IPS DF 19.7 (cell line): ENCODE results near the gene PPP6R2.
A peak's percentile ranks its signal among the peaks of the same experiment; 100 is the strongest.
"Not testable (repeated sequence)": the region's sequence is repeated elsewhere in the genome, so short reads cannot be mapped to it uniquely, and the experiment has no call there.

ENCODE experiments used
- DNase-seq: peaks from one replicate; pipeline ENCODE4 v3.0.0-alpha.2; 2013; ENCODE audit warnings: low read depth, low spot score

PPP6R2 gene

DNA sequence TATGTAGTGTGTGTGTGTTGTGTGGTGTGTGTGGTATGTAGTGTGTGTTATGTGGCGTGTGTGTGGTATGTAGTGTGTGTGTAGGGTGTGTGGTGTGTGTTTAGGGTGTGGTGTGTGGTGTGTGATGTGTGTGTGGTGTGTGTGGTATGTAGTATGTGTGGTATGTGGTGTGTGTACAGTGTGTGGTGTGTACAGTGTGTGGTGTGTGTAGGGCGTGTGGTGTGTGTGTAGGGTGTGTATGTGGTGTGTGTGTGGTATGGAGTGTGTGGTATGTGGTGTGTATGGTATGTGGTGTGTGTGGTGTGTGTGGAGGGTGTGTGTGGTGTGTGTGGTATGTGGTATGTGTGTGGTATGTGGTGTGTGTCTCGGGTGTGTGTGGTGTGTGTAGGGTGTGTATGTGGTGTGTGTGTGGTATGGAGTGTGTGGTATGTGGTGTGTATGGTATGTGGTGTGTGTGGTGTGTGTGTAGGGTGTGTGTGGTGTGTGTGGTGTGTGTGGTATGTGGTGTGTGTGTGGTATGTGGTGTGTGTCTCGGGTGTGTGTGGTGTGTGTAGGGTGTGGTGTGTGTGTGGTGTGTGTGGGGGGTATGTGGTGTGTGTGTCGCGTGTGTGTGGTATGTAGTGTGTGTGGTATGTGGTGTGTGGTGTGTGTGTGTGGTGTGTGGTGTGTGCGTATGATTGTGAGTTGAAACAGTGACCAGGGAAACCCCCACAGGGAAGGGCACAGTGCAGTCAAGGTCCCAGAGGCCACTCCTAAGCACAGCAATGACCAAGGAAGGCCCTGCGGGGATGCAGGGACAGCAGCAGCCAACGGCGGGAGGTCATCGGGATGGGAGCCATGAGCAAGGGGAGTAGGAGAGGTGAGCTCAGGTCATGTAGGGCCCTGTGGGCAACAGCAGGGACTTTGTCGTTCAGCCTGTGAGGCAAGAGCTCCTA is 2.9 kb upstream of the PPP6R2 start:
- no peak for DNase-seq

- peak; percentile 52 for DNase-seq
Observed at GRCh38 chr22:50341977-50342650, 1.0 kb upstream of the PPP6R2 start.

- no peak for DNase-seq
Observed at GRCh38 chr22:50343541-50343935, 411 bp downstream of the PPP6R2 start.

GRCh38 chr22:50346470-50346869 is 3.3 kb downstream of the PPP6R2 start:
- no peak for DNase-seq

GRCh38 chr22:50347157-50347556 is 4.0 kb downstream of the PPP6R2 start:
- DNase-seq, result no peak

- no peak for DNase-seq
Observed at GRCh38 chr22:50348058-50348457, 4.9 kb downstream of the PPP6R2 start.

GRCh38 chr22:50356186-50356585 is 13.1 kb downstream of the PPP6R2 start:
- no peak for DNase-seq

- DNase-seq, result no peak
Observed at GRCh38 chr22:50357222-50357621, 14.1 kb downstream of the PPP6R2 start.

DNA sequence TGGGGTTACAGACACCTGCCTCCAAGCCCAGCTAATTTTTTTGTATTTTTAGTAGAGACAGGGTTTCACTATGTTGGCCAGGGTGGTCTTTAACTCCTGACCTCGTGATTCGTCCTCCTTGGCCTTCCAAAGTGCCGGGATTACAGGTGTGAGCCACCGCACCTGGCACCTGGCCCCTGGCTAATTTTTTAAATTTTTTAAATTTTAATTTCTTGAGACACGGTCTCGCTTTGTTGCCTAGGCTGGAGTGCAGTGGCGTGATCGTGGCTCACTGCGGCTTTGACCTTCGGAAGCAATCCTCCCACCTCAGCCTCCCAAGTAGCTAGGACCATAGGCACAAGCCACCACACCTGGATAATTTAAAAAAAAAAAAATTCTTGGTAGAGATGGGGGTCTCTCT is 14.6 kb downstream of the PPP6R2 start:
- DNase-seq, result no peak

- no peak for DNase-seq
Observed at GRCh38 chr22:50360578-50360977, 17.5 kb downstream of the PPP6R2 start.

DNA sequence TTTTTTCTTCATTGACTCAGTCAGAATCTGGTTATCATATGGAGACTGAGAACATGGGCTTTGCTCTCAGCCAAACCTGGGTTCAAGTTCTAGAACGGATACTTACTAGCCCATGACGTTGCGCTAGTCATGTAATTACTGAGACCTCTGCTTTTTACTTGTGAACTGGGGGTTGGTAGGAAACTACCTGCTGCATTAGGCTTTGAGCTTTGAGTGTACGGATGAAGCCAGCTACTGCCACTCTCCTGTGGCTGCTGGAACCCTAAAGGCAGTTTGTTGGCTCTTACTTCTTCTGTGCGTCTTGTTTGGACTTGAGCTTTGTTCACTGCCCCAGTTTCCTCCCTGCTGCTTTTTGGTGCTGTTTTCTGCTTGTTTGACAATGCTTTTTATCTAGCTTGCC is 18.1 kb downstream of the PPP6R2 start:
- DNase-seq, result no peak

GRCh38 chr22:50361688-50362087 is 18.6 kb downstream of the PPP6R2 start:
- no peak for DNase-seq

GRCh38 chr22:50363166-50363802 is 20.2 kb downstream of the PPP6R2 start:
- no peak for DNase-seq

DNA sequence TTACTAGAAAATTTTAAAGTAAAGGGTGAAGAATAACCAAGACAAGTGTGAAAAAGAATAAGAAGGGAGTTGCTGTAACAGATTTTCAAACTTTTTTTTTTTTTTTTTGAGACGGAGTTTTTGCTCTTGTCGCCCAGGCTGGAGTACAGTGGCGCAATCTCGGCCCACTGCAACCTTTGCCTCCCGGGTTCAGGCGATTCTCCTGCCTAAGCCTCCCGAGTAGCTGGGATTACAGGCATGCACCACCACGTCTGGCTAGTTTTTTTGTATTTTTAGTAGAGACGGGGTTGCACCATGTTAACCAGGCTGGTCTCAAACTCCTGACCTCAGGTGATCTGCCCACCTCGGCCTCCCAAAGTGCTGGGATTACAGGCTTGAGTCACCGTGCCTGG is 20.7 kb downstream of the PPP6R2 start:
- DNase-seq, result not testable (repeated sequence)

DNA sequence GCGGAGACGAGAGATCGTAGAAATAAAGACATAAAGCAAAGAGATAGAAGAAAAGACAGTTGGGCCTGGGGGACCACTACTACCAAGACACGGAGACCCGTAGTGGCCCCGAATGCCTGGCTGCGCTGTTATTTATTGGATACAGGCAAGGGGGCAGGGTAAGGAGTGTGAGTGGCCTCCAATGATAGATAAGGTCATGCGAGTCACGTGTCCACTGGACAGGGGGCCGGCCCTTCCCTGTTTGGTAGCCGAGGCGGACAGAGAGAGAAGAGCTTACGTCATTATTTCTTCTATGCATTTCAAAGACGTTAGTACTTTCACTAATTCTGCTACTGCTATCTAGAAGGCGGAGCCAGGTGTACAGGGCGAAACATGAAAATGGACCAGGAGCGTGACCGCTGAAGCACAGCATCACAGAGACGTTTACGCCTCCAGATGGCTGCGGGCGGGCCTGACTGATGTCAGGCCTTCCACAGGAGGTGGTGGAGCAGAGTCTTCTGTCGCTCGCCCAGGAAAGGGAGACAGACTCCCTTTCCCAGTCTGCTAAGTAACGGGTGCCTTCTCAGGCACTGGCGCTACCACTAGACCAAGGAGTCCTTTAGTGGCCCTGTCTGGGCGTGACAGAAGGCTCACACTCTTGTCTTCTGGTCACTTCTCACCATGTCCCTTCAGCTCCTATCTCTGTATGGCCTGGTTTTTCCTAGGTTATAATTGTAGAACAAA is 24.8 kb downstream of the PPP6R2 start:
- DNase-seq, result no peak

DNA sequence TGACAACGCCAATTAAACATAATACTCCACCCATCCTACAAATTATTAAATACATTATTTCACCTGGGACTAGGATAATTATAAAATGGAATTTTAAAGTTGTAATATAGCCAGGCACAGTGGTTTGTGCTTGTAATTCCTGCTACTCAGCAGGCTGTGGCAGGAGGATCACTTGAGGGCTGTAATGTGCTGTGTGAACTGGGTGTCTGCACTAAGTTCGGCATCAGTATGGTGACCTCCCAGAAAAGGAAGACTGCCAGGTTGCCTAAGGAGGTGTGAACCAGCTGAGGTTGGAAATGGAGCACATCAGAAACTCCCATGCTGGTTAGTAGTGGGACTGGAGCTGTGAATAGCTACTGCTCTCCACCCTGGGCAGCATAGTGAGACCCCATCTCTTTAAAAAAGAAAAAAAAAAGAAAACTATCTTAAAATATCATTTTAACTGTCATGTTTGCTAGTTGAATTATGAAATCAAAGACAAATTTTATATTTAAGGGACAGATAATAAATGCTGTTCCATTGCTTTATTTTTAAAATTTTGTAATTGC is 28.0 kb downstream of the PPP6R2 start:
- DNase-seq, result no peak

DNA sequence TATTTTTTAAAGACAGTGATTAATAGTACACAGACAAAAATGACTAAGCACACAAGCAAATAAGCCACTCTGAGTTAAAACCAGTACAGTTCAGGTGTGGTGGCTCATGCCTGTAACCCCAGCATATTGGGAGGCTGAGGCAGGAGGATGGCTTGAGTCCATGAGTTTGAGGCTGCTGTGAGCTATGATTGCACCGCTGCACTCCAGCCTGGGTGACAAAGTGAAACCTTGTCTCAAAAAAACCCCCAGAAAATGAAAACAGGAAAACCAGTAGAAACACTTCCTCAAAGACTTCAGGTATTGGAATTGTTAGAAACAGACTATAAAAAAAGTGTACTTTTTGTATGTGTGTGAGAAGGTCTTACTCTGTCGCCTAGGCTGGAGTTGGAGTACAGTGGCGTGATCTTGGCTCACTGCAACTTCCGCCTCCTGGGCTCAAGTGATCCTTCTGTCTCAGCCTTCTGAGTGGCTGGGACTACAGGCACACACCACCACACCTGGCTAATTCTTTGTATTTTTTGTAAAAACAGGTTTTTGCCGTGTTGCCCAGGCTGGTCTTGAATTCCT is 33.0 kb downstream of the PPP6R2 start:
- DNase-seq, result no peak

- DNase-seq, result not testable (repeated sequence)
Observed at GRCh38 chr22:50381021-50381555, 38.0 kb downstream of the PPP6R2 start.

- DNase-seq, result no peak
Observed at GRCh38 chr22:50396751-50397370, 53.7 kb downstream of the PPP6R2 start.

DNA sequence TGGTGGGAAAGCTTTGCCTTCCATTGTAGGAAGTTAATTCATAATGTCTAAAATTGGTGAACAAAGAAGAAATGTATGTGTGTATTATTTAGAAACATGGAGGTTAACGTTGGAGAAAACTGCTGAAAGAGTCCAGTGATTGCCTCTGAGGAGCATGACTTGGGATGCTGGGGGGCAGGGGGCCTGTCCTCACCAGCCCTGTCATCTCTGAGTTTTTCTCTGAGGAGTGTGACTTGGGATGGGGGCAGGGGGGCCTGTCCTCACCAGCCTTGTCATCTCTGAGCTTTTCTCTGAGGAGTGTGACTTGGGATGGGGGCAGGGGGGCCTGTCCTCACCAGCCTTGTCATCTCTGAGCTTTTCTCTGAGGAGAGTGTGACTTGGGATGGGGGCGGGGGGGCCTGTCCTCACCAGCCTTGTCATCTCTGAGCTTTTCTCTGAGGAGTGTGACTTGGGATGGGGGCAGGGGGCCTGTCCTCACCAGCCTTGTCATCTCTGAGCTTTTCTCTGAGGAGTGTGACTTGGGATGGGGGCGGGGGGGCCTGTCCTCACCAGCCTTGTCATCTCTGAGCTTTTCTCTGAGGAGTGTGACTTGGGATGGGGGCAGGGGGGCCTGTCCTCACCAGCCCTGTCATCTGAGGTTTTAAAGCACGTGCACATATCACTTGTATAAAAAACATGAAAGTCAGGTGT is 54.4 kb downstream of the PPP6R2 start:
- DNase-seq, result not testable (repeated sequence)
